Suppressor macrophage treated with lipopolysaccharide for 1 hour (primary cell): ENCODE results near the gene IRGQ.
A peak's percentile ranks its signal among the peaks of the same experiment; 100 is the strongest.

ENCODE experiments used
- DNase-seq, 3 donors: peaks; one replicate each; pipeline ENCODE4 v3.0.0-alpha.2; 2020 to 2022

Gene IRGQ

DNA sequence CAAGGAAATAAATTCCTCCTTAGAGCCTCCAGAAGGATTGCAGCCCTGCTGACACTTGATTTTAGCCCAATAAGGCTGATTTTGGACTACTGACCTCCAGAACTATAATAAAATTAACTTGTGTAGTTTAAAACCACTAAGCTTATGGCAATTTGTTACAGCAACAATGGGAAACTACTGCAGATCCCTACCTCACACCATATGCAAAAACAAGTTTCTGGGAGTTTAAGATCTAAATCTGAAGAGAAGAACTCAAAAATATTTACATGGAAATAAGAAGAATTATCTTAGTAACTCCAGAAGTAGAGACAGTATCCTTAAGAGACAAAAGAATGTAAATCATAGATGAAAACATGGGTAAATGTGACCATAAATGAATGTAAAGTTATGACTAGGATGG is 57.0 kb downstream of the IRGQ start:
- DNase-seq = no peak

GRCh38 chr19:43534816-43535761 is 60.8 kb downstream of the IRGQ start:
- peak; percentile 44 to 62 (median 49) for DNase-seq
